Activated gamma-delta T cell treated with Interleukin-2 at 50 U/mL for 16 hours (primary cell): ENCODE measurements around the gene PIKFYVE.
"Not testable (repeated sequence)": the region's sequence is repeated elsewhere in the genome, so short reads cannot be mapped to it uniquely, and the experiment has no call there.

Experiments used
- DNase-seq: peaks from one replicate; pipeline ENCODE4 v3.0.0-alpha.2; 2020

The PIKFYVE gene

DNA sequence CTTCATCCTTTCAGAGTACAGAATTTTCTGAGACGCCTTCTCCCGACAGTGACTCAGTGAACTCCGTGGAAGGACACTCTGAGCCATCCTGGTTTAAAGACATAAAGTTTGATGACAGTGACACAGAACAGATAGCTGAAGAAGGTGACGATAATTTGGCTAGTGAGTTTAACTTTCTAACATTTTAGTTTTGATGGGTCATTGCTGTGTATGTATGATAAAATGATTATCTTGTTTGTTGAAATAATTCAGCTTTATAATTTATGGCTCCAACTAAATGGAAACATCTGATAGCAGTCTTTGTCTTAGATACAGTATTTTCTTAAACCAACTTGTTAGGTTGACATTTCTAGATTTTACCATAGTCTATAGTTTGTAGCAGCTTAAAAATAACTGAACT lies 38.1 kb downstream of the PIKFYVE start:
- DNase-seq, result no peak

DNA sequence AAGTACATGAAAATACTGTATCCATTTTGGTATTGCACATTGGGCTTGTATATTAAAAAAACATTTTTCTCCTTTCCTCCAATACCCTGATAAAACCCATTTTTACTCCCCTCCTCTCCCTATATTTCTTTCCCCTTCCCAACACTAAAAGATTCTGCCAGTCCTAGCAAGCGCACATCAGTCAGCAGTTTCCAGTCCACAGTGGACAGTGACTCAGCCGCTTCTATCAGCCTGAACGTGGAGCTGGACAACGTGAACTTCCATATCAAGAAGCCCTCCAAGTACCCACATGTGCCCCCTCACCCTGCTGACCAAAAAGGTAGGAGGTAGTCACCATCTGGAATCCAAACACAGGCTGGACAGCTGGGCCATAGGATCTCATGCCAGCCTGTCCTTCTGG lies 38.6 kb downstream of the PIKFYVE start:
- DNase-seq, result no peak

DNA sequence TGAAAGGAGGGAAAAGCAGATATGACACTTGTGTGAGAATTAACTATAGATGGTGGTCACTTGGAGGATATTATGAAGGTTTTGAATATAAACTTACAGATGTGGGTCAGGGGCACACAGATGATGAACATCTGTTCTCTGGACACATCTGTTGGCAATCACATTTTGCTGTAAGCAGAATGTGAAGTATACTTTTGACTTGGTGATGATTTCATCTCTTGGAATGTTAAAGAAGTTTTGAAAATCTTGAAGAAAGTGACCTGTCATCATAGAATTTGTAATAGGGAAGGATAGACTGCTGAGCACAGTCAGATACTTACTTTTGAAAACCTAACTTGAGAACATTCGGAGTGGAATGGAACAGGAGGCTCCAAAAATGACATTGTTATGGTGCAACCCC lies 40.2 kb downstream of the PIKFYVE start:
- DNase-seq, result no peak

DNA sequence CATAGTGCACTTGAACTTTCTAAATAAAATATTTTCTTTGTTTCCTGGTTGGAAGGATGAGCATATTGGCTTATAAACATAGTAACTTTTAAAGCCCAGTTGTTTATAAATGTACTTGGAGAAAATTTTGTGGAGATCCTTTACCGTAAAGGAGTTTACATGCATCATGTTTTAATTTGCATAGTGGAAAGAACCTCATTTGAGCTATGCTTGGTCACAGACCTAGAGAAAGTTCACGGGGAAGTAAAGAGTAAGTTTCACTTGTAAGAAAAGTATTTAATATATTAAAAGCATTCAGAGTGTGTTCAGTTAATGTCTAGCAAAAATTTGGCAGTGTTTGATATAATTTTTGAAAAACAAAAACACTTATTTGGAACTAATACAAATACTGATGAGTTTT lies 45.3 kb downstream of the PIKFYVE start:
- DNase-seq, result no peak

DNA sequence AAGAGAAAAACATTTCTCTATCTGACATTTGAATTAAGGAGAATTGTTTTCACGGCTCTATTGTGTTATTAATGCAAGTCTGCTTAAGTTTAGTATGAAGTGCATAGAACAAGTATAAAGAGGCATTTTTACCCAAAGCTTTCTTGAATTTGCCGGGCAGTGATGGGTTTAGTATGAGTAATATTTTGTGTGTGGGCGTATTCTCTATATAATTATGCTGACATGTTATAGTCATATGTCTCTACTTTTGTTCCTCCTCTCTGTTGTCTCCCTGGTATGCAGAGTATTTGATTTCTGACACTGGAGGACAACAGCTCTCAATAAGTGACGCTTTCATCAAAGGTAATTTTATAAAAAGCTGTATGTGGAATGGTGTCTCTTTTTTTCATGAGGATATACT lies 45.9 kb downstream of the PIKFYVE start:
- DNase-seq, result no peak

DNA sequence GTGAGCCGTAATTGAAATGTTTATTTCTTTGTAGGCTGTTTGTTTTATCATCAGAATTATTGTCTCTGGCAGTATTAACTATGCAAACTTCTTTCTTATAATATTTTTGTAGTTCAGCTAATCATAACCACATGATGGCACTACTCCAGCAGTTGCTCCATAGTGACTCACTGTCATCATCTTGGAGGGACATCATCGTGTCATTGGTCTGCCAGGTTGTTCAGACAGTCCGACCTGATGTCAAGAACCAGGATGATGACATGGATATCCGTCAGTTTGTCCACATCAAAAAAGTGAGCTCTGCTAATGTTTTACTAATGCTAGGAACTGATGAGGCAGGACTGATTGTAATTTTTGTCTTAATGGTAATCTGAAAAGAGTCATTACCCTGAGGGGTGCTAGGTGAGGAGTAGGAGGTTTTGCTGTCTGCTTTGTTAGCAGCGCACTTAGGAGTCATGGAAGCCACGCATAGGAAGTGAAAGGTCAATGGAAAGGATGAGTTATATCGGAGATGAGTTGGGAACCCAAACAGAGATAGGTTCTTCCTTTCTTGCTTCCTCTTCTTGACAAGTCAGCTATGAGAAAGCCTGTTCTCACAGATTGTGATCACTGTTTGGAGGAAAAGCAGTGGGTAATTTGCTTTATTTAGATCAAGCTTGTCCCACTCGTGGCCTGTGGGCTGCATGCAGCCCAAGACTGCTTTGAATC lies 49.2 kb downstream of the PIKFYVE start:
- DNase-seq, result no peak

DNA sequence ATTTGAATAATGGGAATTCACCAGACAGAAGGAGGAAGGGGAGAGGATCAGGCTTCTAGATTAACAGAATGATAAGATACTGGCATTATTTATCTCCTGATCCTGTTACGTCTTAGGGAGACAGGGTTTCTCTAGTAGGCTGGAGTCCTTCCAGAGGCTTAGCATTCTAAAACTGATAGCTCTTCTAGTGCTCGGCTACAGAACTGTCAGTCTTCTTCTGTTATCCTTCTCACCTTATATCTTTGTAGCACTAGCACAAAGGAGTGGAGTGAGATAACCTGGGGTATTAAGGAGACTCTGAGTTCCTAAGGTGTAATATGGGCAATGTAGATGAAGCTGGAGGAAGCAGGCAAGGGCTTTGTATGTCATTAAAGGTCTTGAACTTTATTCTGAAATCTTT lies 52.1 kb downstream of the PIKFYVE start:
- DNase-seq, result no peak

DNA sequence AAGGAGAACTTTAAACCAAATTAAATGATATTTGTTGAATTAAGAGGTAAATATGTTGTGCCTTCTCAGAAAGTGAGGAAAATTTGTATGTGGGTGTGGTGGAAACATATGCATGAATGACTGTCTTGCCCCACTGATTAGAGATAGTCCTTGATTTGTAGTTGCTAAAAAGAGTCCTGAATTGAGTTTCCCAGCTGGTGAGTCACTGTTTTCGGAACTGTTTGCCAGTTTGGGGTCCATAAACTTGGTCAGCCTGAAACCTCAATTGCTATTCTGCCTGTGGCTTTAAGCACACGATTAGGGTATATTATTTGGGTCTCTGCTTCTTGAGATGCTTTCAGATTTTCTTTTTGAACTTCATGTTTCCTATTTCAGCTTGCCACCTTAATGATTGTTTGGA lies 53.3 kb downstream of the PIKFYVE start:
- no peak for DNase-seq

DNA sequence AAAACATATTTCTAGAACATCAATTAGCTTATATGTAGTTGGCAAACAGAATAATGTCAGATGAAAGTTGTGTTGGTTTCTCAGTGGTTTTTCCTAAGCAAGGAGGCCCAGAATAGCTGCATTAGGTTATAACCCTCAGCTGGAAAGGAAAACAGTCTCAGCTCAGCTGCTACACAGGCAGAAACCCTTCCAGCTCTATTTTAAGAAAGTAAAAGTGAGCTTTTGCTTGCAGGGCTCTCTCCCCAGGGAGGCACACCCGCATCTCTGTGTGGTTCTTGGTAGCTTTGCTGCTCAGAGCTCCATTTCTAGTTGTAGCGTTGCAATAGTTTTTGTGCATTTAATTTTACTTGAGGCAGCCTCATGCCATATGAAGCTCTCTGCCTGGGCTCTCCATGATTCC lies 54.6 kb downstream of the PIKFYVE start:
- no peak for DNase-seq

DNA sequence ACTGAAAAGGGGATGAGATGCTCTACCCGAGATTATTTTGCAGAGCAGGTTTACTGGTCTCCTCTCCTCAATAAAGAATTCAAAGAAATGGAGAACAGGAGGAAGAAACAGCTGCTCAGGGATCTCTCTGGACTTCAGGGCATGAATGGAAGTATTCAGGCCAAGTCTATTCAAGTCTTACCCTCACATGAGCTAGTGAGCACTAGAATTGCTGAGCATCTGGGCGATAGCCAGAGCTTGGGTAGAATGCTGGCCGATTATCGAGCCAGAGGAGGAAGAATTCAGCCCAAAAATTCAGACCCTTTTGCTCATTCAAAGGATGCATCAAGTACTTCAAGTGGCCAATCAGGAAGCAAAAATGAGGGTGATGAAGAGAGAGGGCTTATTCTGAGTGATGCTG lies 60.0 kb downstream of the PIKFYVE start:
- no peak for DNase-seq

DNA sequence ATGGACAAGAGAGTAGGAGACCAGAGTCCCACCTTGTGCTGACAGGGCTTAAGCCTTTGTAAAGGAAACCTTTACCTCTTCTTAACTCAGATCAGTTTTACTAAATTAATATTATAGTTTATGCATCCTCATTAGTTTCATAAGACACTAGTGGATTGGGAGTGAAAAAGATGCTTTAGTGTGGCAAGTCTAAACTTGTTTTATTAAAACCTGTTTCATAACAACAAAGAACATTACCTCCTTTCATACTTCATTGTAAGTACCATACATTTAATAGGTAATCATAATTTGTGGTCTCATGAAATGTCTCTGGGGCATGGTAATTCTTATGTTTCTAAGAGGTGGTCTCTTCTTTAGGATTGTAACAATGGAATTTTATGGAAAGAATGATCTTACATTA lies 63.4 kb downstream of the PIKFYVE start:
- no peak for DNase-seq

DNA sequence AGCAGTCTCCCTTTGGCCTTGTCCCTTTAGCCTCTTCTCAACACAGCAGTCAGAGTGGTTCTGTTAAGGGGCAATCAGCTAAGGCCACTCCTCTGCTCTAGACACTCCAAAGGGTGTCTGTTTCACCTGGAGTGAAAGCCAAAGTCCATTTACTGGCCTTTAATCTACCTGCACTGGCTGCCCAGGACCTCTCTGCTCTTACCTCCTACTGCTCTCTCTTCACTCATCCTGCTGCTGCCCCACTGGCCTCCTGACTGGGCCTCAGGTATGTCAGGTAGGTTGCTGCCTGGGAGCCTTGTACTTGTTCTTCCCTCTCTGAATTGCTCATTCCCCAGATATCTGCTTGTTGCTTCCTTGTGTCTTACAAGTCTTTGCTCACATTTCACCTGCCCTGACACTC lies 68.2 kb downstream of the PIKFYVE start:
- no peak for DNase-seq

DNA sequence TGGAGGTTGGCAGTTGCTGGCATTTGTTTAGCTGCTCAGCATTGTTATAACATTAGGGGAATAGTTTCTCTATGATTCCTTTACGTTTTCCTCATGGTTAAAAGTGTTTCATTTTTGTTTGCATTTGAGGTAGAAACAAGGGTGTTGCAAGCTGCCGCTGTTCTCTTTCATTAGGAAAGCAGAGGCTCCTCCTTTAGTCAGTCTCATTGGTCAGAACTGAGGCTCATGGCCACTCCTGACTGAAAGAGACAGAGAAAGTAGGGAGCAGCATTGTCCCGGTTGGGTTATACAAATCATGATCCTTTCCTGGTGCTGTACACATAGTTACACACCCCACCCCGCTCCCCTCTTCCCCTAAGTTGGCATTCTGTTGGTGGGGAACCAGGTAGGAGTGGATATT lies 80.7 kb downstream of the PIKFYVE start:
- DNase-seq, result no peak

DNA sequence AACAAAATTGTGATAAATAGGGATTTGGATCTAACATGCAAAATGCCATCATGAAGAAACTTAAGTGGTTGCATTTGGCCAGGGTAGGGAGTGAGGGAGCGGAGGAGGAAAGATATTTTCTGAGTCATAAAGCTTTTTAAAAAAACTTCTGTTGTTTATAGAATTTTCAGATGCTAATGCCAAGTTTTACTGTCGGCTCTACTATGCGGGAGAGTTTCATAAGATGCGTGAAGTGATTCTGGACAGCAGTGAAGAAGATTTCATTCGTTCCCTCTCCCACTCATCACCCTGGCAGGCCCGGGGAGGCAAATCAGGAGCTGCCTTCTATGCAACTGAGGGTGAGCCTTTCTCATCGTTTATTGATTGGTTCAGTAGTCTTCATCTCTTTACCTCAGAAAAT lies 84.6 kb downstream of the PIKFYVE start:
- no peak for DNase-seq

DNA sequence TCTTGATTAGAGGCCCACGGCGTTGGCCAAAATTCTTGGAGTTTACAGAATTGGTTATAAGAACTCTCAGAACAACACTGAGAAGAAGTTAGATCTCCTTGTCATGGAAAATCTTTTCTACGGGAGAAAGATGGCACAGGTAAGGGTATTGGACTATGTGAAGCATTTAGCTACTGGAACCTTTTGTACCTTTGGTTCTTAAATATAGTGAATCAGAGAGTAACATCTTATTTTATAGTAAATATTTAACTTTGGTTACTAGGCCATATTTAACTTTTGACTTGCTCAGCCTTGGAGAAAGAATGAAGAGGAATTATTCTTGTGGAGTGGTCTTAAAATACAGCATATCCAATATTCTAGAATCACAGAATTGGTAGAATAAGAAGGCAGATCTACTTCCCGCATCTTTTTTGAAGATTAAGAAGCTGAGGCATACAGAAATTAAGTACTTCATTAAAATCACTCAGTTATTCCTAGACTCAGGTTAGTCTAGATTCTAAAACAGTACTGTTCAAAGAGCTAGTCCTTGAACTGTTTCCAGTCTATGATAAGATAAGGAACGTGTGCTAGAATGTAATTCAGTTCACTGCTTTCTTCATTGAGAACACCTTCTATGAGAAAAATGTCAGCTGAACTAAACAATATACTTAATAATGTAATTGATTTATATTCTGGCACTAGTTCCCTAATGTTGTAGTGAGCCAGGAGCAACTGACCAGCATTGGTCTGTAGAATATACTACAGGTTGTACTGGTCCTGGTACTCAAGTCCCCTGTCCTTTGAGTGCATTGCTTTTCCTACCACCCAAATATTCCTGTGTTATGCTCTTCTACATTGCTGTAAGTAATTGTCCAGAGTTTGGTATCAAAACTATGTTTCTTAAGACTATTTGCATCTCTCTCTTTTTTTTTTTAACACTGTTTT lies 86.9 kb downstream of the PIKFYVE start:
- no peak for DNase-seq

DNA sequence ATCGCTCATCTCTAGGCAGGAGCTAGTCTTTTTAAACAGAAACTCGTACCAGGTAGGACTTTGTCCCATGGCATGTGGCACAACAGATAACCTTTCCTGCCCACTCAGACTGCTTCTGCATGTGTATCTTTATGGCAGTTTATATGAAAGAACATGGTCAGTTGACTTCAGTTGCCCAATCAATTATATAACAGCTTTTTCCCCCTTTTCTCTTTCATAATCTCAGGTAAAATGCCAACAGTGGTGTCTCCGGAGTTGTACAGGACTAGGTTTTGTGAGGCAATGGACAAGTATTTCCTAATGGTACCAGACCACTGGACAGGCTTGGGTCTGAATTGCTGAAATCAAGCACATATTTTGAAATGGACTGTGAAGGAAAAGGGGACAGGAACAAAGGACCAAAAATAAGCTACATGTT lies 88.9 kb downstream of the PIKFYVE start:
- no peak for DNase-seq

DNA sequence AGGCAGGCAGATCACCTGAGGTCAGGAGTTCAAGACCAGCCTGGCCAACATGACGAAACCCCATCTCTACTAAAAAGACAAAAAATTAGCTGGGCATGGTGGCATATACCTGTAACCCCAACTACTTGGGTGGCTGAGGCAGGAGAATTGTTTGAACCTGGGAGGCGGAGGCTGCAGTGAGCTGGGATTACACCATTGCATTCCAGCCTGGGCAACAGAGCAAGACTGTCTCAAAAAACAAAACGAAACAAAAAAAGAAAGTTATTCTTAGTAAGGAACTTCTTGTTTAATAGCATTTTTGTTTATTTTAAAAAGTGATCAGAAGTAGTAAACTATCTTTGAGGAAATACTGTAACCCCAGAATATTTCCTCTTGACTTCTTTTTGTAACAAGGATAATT lies 90.4 kb downstream of the PIKFYVE start:
- not testable (repeated sequence) for DNase-seq

DNA sequence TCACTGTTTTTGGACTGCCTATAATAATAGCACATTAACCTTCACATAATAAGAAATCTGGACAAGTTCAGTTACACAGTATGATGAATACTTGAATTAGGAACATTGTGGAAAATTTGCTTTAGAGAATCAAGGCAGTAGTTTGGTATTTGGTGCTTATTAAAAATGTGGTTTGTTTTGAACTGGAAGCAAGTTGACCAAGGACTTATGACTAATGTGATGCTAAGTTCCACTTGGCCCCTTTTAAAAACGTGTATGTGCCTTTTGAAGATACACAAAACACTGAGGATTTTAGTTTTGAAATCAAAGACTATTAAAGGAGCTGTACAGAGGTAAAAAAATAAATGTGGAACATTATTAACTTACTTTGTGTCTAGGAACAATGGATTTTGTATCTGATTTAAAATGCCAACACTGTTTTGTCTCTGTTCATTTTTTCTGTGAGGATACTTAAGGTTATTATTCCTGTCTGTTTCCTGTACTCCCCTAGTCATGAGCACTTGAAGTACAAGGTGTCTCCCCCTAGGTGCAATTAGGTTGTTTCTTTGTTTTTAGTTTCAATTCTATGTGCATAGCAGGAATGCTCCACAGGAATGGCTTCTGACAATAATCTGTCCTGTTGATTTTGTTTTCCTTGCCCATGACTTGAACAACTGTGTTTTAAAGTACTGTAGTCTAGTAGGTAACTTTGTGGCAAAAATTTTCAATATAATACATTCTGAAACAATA lies 91.0 kb downstream of the PIKFYVE start:
- DNase-seq, result no peak

DNA sequence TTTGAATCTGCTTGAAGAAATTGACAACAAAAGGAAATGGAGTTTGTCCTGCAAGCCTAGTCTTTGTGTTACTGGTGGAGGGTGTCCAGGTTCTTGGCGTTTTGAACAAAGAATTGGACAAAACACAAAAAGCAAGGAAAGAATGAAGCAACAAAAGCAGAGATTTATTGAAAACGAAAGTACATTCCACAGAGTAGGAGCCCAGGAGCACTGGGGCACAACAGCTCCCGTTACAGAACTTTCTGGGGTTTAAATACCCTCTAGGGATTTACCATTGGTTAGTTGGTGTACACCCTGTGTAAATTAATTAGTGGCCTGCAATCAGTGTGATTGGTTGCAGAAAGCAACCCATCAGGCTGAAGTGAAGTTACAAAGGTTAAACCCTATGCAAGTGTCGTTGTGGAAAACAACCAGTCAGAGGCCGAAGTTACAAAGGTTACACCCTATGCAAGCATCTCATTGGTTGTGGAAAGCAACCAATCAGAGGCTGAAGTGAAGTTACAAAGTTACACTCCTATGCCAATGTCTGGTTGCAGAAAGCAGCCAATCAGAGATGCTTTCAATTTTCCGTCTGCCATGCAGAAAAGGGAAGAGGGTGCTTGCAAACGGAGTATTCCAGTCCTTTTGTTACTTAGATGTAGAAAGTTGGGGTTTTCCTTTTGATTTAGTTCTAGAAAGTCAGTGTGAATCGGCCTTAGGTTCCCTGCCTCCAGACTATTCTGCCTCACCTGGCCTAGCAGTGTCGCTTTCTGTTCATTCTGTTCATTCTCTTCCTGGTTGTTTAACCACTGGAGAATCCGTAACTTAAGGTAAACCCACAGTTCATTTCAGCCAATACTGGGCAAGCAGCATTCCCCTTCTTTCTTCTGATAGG lies 92.9 kb downstream of the PIKFYVE start:
- DNase-seq, result no peak

DNA sequence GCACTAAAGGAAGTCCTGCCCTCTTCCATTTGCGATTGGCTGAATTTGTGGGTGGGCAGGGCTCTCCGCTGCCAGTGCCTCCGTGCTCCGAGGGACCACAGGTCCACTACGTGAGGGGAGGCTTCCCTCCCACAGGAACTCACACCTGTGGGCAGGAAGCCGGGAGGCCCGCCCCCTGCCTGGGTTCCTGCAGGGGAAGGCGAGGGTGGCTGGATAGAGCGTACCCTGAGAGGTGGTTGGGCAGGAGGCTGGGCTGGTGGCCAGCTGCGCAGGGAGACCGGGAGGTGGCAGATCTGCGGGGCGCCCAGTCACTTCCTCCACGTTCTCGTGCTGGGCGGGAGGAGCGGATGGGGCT lies 93.6 kb downstream of the PIKFYVE start:
- no peak for DNase-seq

DNA sequence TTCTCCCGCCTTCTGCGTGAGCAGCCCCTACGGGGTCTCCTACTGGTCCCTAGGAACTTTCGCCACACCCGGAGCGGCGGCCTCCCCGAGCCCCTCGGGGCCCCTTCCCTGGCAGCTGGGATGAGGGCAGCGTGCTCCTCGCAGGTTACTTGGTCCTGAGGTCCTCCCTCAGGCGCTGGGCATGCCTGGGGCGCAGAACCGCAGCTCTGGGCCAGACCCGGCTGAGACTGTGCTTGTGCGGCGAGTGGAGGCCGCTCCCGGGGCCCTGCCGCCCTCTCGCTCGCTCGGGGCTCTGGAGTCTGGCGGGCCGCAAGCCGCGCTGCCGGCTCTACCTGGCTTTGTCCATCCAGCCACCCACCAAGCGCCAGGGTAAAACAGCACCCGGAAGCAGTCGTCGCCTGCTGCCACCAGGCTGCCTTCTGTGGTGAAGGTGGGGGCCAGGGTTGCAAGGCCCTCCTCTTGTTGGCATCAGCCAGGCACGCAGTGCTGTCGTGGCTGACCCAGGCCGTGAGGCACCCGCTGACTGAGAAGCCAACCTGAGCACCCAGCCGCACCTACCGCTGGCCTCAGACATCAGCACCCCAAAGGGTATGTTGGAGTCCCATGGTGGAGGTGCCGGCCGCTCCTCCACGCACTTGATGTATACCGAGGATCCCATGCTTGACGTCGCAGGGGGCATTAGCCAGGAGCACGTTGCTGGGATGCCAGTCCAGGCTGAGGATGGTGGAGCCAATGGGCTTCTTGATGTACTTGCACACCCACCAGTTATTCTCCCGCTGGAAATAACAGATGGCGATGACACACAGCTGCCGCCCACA lies 94.4 kb downstream of the PIKFYVE start:
- no peak for DNase-seq

DNA sequence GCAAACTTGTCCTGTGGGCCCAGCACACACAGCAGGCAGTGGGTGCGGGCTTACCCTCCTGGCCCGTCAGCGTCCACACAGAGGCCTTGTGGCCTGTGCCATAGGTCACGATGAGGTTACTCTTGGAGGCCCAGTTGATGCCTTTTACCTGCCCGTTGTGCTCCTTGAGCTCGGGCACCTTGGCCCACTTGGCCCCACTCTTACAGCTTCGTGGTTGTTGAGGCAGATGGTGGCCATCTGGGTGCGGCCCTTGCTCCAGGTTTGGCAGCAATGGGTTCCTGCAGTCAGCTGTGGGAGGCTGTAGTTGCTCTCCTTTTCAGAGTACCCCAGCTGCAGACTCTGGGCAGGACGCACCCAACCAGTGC lies 95.0 kb downstream of the PIKFYVE start:
- no peak for DNase-seq
